NT2/D1 (cell line): ENCODE data around the gene CD34.

Experiments used
- YY1 ChIP-seq: IDR thresholded peaks from 2 replicates; pipeline ENCODE4 v1.6.1; 2011; ENCODE audit not compliant: insufficient read length, insufficient read depth
- ZNF274 ChIP-seq: IDR thresholded peaks from 2 replicates; pipeline ENCODE4 v1.6.1; 2011; ENCODE audit warnings: mild to moderate bottlenecking, low read depth, low read length

- TF ChIP-seq YY1: no peak
- no peak for TF ChIP-seq ZNF274
Observed at GRCh38 chr1:207870306-207871031, 40.5 kb downstream of the CD34 start.
